Smooth muscle cell (in vitro differentiated cells): ENCODE measurements around the gene BRD9. TPM values are rescaled to one million over a fixed set of nuclear protein-coding genes. Genes with fewer than 3 reads are reported as not detected.

ENCODE experiments used
- DNase-seq: peaks from one replicate; lab custom pipeline; 2025; ENCODE audit not compliant: unreplicated experiment; lab: John Stamatoyannopoulos, UW
- H2AFZ ChIP-seq: fragments of 200-600 bp; sonication (generic); 2 replicates; pipeline ENCODE4 v1.6.0; 2016; ENCODE audit warnings: antibody characterized with exemption, low read depth, mild to moderate bottlenecking
- H3F3A ChIP-seq: fragments of 200-600 bp; sonication (generic); 2 replicates; pipeline ENCODE4 v1.6.0; 2017; ENCODE audit warnings: antibody characterized with exemption, low read depth
- H3K27ac ChIP-seq: fragments of 200-600 bp; sonication (generic); 2 replicates; pipeline ENCODE4 v1.5.1; 2016; ENCODE audit warnings: low read depth, mild to moderate bottlenecking
- H3K27me3 ChIP-seq: fragments of 200-600 bp; sonication (generic); 2 replicates; pipeline ENCODE4 v1.6.1; 2016; ENCODE audit warnings: low read depth, mild to moderate bottlenecking
- H3K36me3 ChIP-seq: fragments of 200-600 bp; sonication (generic); 2 replicates; pipeline ENCODE4 v1.5.1; 2016; ENCODE audit warnings: low read depth
- H3K4me1 ChIP-seq: fragments of 200-600 bp; sonication (generic); 2 replicates; pipeline ENCODE4 v1.5.1; 2016; ENCODE audit warnings: low read depth
- H3K4me2 ChIP-seq: fragments of 200-600 bp; sonication (generic); 2 replicates; pipeline ENCODE4 v1.6.0; 2016; ENCODE audit warnings: mild to moderate bottlenecking
- H3K4me3 ChIP-seq: fragments of 200-600 bp; sonication (generic); 2 replicates; pipeline ENCODE4 v1.5.1; 2016; ENCODE audit warnings: mild to moderate bottlenecking
- H3K79me2 ChIP-seq: fragments of 200-600 bp; sonication (generic); 2 replicates; pipeline ENCODE4 v1.6.0; 2016; ENCODE audit warnings: low read depth, mild to moderate bottlenecking
- H3K9ac ChIP-seq: fragments of 200-600 bp; sonication (generic); 2 replicates; pipeline ENCODE4 v1.6.0; 2016; ENCODE audit warnings: low read depth
- H3K9me3 ChIP-seq: fragments of 200-600 bp; sonication (generic); replicated peaks from 2 replicates; pipeline ENCODE4 v1.5.1; 2016; ENCODE audit warnings: low read depth
- H4K20me1 ChIP-seq: fragments of 200-600 bp; sonication (generic); 2 replicates; pipeline ENCODE4 v1.6.0; 2016; ENCODE audit warnings: low read depth
- WGBS: methylation state at CpG from one replicate; pipeline ENCODE4 v1.1.7; 2016; ENCODE audit warnings: low lambda C conversion rate; 5-methylcytosine and 5-hydroxymethylcytosine counted together
- polyA plus RNA-seq: library from polyadenylated mRNA; unstranded; fragments of >200 nt; fragmentation: Nextera tagmentation; extraction: Ambion mirVana; gene quantifications from 2 replicates; pipeline ENCODE4 v1.2.1, GENCODE V29; 2016
- total RNA-seq: library from RNA; depleted of rRNA; stranded (reverse); fragments of >200 nt; gene quantifications from 2 replicates; pipeline ENCODE4 v1.2.3, GENCODE V29; 2014
- TF ChIP-seq, protein P1 (sequence below): fragments of 200-600 bp; sonication (generic); IDR thresholded peaks from 2 replicates; pipeline ENCODE4 v1.5.1; 2017; ENCODE audit warnings: borderline replicate concordance, mild to moderate bottlenecking, antibody characterized with exemption; ENCODE audit not compliant: insufficient read depth, poor library complexity, severe bottlenecking

Gene BRD9
- total and polyA plus RNA-seq, 2 experiments from 2014 or later, result 17.1 to 17.8 TPM

DNA sequence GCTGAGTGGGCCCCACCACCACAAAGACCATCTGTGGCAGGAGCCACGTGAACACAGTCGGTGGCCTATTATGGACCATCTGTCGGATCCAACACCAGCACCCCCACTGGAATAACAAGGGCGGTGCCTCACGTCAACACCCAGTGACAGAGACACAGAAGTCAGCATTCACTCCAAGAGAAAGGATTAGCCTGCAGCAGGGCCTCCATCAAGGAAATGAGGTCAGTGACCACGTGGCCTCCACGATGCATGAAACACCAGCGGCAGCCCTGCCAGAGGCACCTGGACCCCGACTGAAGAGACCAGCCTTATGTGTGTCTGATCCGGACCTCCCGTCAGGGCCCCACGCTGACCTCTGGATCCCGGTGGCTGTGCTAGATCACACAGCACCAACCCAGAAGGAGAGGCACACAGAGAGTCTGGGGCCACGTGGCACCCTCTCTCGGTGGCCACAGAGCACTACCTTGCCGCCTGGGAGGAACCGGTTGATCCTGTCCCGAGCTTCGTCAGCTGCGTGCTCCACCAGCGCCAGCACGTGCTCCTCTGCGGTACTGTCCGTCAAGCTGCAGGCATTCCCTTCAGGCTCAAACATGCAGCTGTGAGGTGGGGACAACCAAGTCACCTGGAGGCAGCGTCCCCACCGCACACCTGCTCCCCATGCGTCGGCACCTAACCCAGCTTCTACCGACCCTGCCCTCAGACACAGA lies 9.0 kb downstream of the BRD9 start:
- H3F3A ChIP-seq, result no peaks in the 10 kb centered on the region
- peaks cover 18% of the 10 kb centered on the region for H3K79me2 ChIP-seq
- H3K9me3 ChIP-seq, result no peaks in the 10 kb centered on the region
- no peak for DNase-seq
- H3K27ac ChIP-seq, result no peak overlapping the region
- peaks cover 13% of the 10 kb centered on the region for H3K36me3 ChIP-seq
- no peaks in the 10 kb centered on the region for H3K4me1 ChIP-seq
- WGBS, result 98% methylated on average over 29 of the region's 29 CpGs
- no peak overlapping the region for H3K4me2 ChIP-seq
- H3K9ac ChIP-seq, result no peak overlapping the region
- TF ChIP-seq, protein P1, sequence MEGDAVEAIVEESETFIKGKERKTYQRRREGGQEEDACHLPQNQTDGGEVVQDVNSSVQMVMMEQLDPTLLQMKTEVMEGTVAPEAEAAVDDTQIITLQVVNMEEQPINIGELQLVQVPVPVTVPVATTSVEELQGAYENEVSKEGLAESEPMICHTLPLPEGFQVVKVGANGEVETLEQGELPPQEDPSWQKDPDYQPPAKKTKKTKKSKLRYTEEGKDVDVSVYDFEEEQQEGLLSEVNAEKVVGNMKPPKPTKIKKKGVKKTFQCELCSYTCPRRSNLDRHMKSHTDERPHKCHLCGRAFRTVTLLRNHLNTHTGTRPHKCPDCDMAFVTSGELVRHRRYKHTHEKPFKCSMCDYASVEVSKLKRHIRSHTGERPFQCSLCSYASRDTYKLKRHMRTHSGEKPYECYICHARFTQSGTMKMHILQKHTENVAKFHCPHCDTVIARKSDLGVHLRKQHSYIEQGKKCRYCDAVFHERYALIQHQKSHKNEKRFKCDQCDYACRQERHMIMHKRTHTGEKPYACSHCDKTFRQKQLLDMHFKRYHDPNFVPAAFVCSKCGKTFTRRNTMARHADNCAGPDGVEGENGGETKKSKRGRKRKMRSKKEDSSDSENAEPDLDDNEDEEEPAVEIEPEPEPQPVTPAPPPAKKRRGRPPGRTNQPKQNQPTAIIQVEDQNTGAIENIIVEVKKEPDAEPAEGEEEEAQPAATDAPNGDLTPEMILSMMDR, result no peak
- no peak overlapping the region for H2AFZ ChIP-seq
- H4K20me1 ChIP-seq, result peaks cover 40% of the 10 kb centered on the region
- H3K27me3 ChIP-seq, result no peaks in the 10 kb centered on the region
- no peak overlapping the region for H3K4me3 ChIP-seq

DNA sequence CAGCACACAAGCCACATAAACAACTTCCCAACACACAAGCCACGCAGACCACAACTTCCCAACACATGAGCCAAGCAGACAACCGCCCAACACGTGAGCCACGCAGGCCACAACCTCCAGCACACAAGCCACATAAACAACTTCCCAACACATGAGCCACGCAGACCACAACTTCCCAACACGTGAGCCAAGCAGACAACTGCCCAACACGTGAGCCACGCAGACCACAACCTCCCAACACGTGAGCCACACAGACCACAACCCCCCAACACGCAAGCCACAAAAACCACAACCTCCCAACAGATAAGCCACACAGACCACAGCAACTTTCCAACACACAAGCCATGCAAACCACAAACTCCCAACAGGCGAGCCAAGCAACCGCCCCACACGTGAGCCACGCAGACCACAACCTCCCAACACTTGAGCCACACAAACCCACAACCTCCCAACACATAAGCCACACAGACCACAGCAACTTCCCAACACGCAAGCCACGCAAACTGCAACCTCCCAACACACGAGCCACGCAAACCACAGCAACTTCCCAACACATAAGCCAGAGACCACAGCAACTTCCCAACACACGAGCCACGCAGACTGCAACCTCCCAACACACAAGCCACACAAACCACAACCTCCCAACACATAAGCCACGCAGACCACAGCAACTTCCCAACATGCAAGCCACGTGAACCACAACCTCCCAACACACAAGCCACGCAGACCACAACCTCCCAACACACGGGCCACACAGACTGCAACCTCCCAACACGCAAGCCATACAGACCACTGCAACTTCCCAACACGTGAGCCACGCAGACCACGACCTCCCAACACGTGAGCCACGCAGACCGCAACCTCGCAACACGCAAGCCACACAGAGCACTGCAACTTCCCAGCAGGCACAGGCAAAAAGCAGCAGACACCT lies 10.1 kb downstream of the BRD9 start:
- Histone ChIP-seq H3K36me3 (peaks cover 5% of the 10 kb centered on the region), H3K4me3 (no peak overlapping the region), H3K27ac (no peak overlapping the region), H4K20me1 (peaks cover 40% of the 10 kb centered on the region), H2AFZ (no peak overlapping the region), H3K79me2 (peaks cover 18% of the 10 kb centered on the region), H3K27me3 (no peaks in the 10 kb centered on the region), H3F3A (no peaks in the 10 kb centered on the region), H3K4me1 (no peaks in the 10 kb centered on the region), H3K9me3 (no peaks in the 10 kb centered on the region), H3K4me2 (no peak overlapping the region), H3K9ac (no peak overlapping the region)
- DNase-seq, result no peak
- TF ChIP-seq, protein P1, result no peak
- WGBS, result over 99% methylated on average over 33 of the region's 33 CpGs

DNA sequence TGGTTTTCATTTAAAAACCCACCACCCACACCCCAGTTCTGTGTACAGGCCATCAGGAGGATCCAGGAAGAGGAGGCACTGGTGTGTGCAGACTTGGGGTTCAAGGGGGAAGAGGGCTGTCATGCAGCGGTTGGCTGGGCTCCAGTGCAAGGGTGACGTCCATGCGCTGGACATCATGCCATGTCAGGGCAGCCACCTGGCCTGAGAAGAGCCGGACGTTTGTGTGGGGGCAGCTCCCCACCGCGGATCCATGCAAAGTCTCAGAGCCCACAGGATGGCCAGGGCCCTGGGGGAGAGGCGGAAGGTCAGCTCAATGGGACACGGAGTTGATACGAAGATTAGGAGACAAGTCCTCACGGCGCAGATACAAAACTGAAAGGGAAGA lies 11.1 kb downstream of the BRD9 start:
- no peak overlapping the region for H3K4me2 ChIP-seq
- H3K9me3 ChIP-seq, result no peaks in the 10 kb centered on the region
- no peak for DNase-seq
- H3K9ac ChIP-seq, result no peak overlapping the region
- peaks cover 18% of the 10 kb centered on the region for H3K79me2 ChIP-seq
- no peaks in the 10 kb centered on the region for H3K27me3 ChIP-seq
- no peak overlapping the region for H3K27ac ChIP-seq
- H3K4me1 ChIP-seq, result no peaks in the 10 kb centered on the region
- no peak overlapping the region for H2AFZ ChIP-seq
- H3F3A ChIP-seq, result no peaks in the 10 kb centered on the region
- TF ChIP-seq, protein P1, result no peak
- WGBS, result 98% methylated on average over 12 of the region's 12 CpGs
- peaks cover 5% of the 10 kb centered on the region for H3K36me3 ChIP-seq
- H4K20me1 ChIP-seq, result peaks cover 40% of the 10 kb centered on the region
- H3K4me3 ChIP-seq, result no peak overlapping the region
